KMS-11 (cell line): ENCODE measurements around the gene HMG20A.

Experiments
- H2AFZ ChIP-seq: fragments of 200-600 bp; sonication (generic); 2 replicates; pipeline ENCODE4 v1.6.1; 2016; ENCODE audit warnings: antibody characterized with exemption, mixed run types, low read depth
- H3K27ac ChIP-seq: fragments of 200-600 bp; sonication (generic); 2 replicates; pipeline ENCODE4 v1.6.1; 2016; ENCODE audit warnings: mild to moderate bottlenecking, mixed run types
- H3K27me3 ChIP-seq: fragments of 200-600 bp; sonication (generic); 2 replicates; pipeline ENCODE4 v1.6.1; 2017; ENCODE audit warnings: mild to moderate bottlenecking, low read depth, mixed run types, moderate library complexity; ENCODE audit not compliant: insufficient read depth
- H3K36me3 ChIP-seq: fragments of 200-600 bp; sonication (generic); 2 replicates; pipeline ENCODE4 v1.6.1; 2017; ENCODE audit warnings: mild to moderate bottlenecking, mixed run types; ENCODE audit not compliant: insufficient read depth
- H3K4me1 ChIP-seq: fragments of 200-600 bp; sonication (generic); 2 replicates; pipeline ENCODE4 v1.6.1; 2016; ENCODE audit warnings: mild to moderate bottlenecking, low read depth, mixed run types; ENCODE audit not compliant: poor library complexity, severe bottlenecking
- H3K4me2 ChIP-seq: fragments of 200-600 bp; sonication (generic); 2 replicates; pipeline ENCODE4 v1.7.0; 2016; ENCODE audit warnings: mild to moderate bottlenecking, mixed run types
- H3K4me3 ChIP-seq: fragments of 200-600 bp; sonication (generic); IDR thresholded peaks from 2 replicates; pipeline ENCODE4 v1.6.1; 2017; ENCODE audit warnings: low read depth, low read length, mixed read lengths; ENCODE audit not compliant: insufficient read depth
- H3K79me2 ChIP-seq: fragments of 200-600 bp; sonication (generic); 2 replicates; pipeline ENCODE4 v1.6.1; 2016; ENCODE audit warnings: low read depth, mixed run types; ENCODE audit not compliant: insufficient read depth
- H3K9ac ChIP-seq: fragments of 200-600 bp; sonication (generic); 2 replicates; pipeline ENCODE4 v1.6.1; 2016; ENCODE audit warnings: mild to moderate bottlenecking, mixed run types
- H4K20me1 ChIP-seq: fragments of 200-600 bp; sonication (generic); 2 replicates; pipeline ENCODE4 v1.6.1; 2016; ENCODE audit warnings: mild to moderate bottlenecking, mixed run types; ENCODE audit not compliant: insufficient read depth
- TF ChIP-seq, protein P1 (sequence below): fragments of 200-600 bp; sonication (generic); conservative IDR thresholded peaks from 2 replicates; pipeline ENCODE4 v1.6.1; 2017; ENCODE audit warnings: low read depth, mild to moderate bottlenecking, antibody characterized with exemption, low read length, moderate library complexity, mixed read lengths

The HMG20A gene

DNA sequence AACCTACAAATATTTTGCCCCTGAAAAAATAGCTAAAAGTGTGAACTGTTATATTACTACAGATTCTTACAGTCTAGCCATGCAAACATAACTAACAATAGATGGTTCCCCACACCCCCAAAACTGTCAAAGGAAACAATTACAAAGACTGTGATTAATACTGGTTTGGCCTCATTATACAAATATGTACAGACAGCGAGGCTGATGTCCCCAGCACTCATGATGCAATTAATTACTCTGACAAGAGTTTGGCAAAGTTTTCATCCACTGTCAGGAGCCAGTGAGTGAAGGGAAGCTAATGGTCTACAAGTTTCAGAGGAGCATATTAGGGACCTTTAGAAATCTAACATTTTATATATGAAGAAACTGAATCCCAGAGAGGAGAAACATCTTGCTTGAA is 61.0 kb downstream of the HMG20A start:
- no peaks in the 10 kb centered on the region for H3K36me3 ChIP-seq
- H3K79me2 ChIP-seq: no peaks in the 10 kb centered on the region
- H3K4me3 ChIP-seq: no peak overlapping the region
- TF ChIP-seq, protein P1, sequence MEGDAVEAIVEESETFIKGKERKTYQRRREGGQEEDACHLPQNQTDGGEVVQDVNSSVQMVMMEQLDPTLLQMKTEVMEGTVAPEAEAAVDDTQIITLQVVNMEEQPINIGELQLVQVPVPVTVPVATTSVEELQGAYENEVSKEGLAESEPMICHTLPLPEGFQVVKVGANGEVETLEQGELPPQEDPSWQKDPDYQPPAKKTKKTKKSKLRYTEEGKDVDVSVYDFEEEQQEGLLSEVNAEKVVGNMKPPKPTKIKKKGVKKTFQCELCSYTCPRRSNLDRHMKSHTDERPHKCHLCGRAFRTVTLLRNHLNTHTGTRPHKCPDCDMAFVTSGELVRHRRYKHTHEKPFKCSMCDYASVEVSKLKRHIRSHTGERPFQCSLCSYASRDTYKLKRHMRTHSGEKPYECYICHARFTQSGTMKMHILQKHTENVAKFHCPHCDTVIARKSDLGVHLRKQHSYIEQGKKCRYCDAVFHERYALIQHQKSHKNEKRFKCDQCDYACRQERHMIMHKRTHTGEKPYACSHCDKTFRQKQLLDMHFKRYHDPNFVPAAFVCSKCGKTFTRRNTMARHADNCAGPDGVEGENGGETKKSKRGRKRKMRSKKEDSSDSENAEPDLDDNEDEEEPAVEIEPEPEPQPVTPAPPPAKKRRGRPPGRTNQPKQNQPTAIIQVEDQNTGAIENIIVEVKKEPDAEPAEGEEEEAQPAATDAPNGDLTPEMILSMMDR: no peak
- no peaks in the 10 kb centered on the region for H3K27me3 ChIP-seq
- no peaks in the 10 kb centered on the region for H4K20me1 ChIP-seq
- H3K4me2 ChIP-seq: no peak overlapping the region
- H3K27ac ChIP-seq: no peak overlapping the region
- H2AFZ ChIP-seq: no peak overlapping the region
- no peak overlapping the region for H3K9ac ChIP-seq
- H3K4me1 ChIP-seq: no peaks in the 10 kb centered on the region

- no peaks in the 10 kb centered on the region for H3K79me2 ChIP-seq
- H2AFZ ChIP-seq: no peak overlapping the region
- H3K9ac ChIP-seq: no peak overlapping the region
- no peaks in the 10 kb centered on the region for H3K4me1 ChIP-seq
- H3K27me3 ChIP-seq: no peaks in the 10 kb centered on the region
- no peak overlapping the region for H3K4me2 ChIP-seq
- no peaks in the 10 kb centered on the region for H4K20me1 ChIP-seq
- H3K36me3 ChIP-seq: no peaks in the 10 kb centered on the region
- TF ChIP-seq, protein P1: no peak
- no peak overlapping the region for H3K4me3 ChIP-seq
- no peak overlapping the region for H3K27ac ChIP-seq
Measured at GRCh38 chr15:77482570-77482969, 61.9 kb downstream of the HMG20A start.

DNA sequence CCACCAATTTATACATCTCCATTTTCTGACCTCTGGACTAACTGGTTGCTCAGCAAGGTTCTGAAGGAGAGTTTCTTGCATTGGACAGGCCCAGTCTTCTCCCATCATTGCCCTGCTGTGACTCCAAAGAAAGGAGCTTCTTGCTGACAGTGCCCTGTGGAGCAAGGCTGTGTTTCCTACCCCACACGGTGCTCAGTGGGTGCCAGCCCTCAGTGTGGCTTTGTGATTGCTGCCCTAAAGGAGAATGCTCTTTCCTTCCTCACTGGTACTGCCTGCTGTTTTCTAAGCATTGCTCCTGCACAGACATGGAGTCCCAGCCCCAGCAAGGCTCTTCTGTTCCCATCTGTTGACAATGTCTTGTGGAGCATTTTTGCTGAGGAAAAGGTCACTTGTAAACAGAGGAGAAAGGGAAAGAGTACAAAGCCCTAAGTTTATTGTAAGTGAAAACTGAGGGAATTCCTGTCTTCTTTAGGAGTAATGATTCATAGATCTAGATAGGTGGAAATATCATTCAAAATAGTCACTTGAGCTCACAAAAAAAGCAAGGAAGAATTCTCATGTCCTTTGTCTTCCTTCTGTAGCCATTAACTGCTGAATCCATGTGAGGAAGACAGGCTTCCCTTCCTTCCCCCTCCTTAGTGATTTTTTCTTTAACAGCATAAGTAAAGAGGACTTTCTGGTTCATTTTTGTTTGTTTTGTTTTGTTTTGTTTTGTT is 62.9 kb downstream of the HMG20A start:
- no peaks in the 10 kb centered on the region for H3K36me3 ChIP-seq
- no peak overlapping the region for H3K9ac ChIP-seq
- H4K20me1 ChIP-seq: no peaks in the 10 kb centered on the region
- H3K79me2 ChIP-seq: no peaks in the 10 kb centered on the region
- H3K4me2 ChIP-seq: no peak overlapping the region
- no peak overlapping the region for H3K4me3 ChIP-seq
- H3K4me1 ChIP-seq: no peaks in the 10 kb centered on the region
- no peak overlapping the region for H2AFZ ChIP-seq
- H3K27ac ChIP-seq: no peak overlapping the region
- no peaks in the 10 kb centered on the region for H3K27me3 ChIP-seq
- TF ChIP-seq, protein P1: no peak

GRCh38 chr15:77484994-77485393 is 64.3 kb downstream of the HMG20A start:
- Histone ChIP-seq H2AFZ (no peak overlapping the region), H3K79me2 (no peaks in the 10 kb centered on the region), H3K27ac (no peak overlapping the region), H3K4me3 (no peak overlapping the region), H3K4me1 (no peaks in the 10 kb centered on the region), H3K9ac (no peak overlapping the region), H4K20me1 (no peaks in the 10 kb centered on the region), H3K4me2 (no peak overlapping the region), H3K27me3 (no peaks in the 10 kb centered on the region), H3K36me3 (no peaks in the 10 kb centered on the region)
- TF ChIP-seq, protein P1: no peak
